GM23248 (cell line): Measurements from ENCODE around the gene CXCR2. TPM values are rescaled to one million over a fixed set of nuclear protein-coding genes. Genes with fewer than 3 reads are reported as not detected.

Experiments used
- DNase-seq: peaks from one replicate; pipeline ENCODE4 v3.0.0-alpha.2; 2015
- H2AFZ ChIP-seq: fragments of 200-600 bp; sonication (generic); 2 replicates; pipeline ENCODE4 v1.6.1; 2016; ENCODE audit warnings: antibody characterized with exemption
- H3F3A ChIP-seq: fragments of 200-600 bp; sonication (generic); 2 replicates; pipeline ENCODE4 v1.6.1; 2016; ENCODE audit warnings: mild to moderate bottlenecking, antibody characterized with exemption, mixed run types; ENCODE audit not compliant: insufficient read depth
- H3K27ac ChIP-seq: fragments of 200-600 bp; sonication (generic); 2 replicates; pipeline ENCODE4 v1.5.1; 2016; ENCODE audit warnings: mild to moderate bottlenecking
- H3K27me3 ChIP-seq: fragments of 200-600 bp; sonication (generic); replicated peaks from 2 replicates; pipeline ENCODE4 v1.6.1; 2016; ENCODE audit warnings: mild to moderate bottlenecking; ENCODE audit not compliant: insufficient read depth
- H3K36me3 ChIP-seq: fragments of 200-600 bp; sonication (generic); 2 replicates; pipeline ENCODE4 v1.6.1; 2016; ENCODE audit warnings: low read depth, mild to moderate bottlenecking
- H3K4me1 ChIP-seq: fragments of 200-600 bp; sonication (generic); 2 replicates; pipeline ENCODE4 v1.6.1; 2016; ENCODE audit warnings: mild to moderate bottlenecking; ENCODE audit not compliant: insufficient read depth
- H3K4me2 ChIP-seq: fragments of 200-600 bp; sonication (generic); one replicate; pipeline ENCODE4 v1.6.1; 2016; ENCODE audit warnings: mild to moderate bottlenecking; ENCODE audit not compliant: unreplicated experiment
- H3K4me3 ChIP-seq: fragments of 200-600 bp; sonication (generic); 2 replicates; pipeline ENCODE4 v1.5.1; 2016; ENCODE audit warnings: mild to moderate bottlenecking
- H3K79me2 ChIP-seq: fragments of 200-600 bp; sonication (generic); 2 replicates; pipeline ENCODE4 v1.6.1; 2016; ENCODE audit warnings: mild to moderate bottlenecking; ENCODE audit not compliant: insufficient read depth
- H3K9ac ChIP-seq: fragments of 200-600 bp; sonication (generic); 2 replicates; pipeline ENCODE4 v1.6.1; 2016; ENCODE audit warnings: mild to moderate bottlenecking
- H3K9me2 ChIP-seq: fragments of 200-600 bp; sonication (generic); 2 replicates; pipeline ENCODE4 v1.6.1; 2016; ENCODE audit warnings: mixed run types, mild to moderate bottlenecking, moderate library complexity; ENCODE audit not compliant: insufficient read depth
- H3K9me3 ChIP-seq: fragments of 200-600 bp; sonication (generic); one replicate; pipeline ENCODE4 v1.6.1; 2017; ENCODE audit warnings: low read depth
- H4K20me1 ChIP-seq: fragments of 200-600 bp; sonication (generic); 2 replicates; pipeline ENCODE4 v1.6.0; 2016; ENCODE audit not compliant: insufficient read depth
- EZH2 ChIP-seq: fragments of 200-600 bp; sonication (generic); IDR thresholded peaks from 2 replicates; pipeline ENCODE4 v1.6.1; 2018; ENCODE audit warnings: antibody characterized with exemption, mild to moderate bottlenecking; ENCODE audit not compliant: insufficient read depth, poor library complexity, severe bottlenecking
- EZH2phosphoT487 ChIP-seq: fragments of 200-600 bp; sonication (generic); IDR thresholded peaks from 2 replicates; pipeline ENCODE4 v1.6.1; 2018; ENCODE audit warnings: antibody characterized with exemption, moderate library complexity, mild to moderate bottlenecking, low read depth; ENCODE audit not compliant: insufficient read depth
- WGBS, 2 experiments: methylation state at CpG; one replicate each; pipeline ENCODE4 v1.1.6; 2015 to 2017; ENCODE audit warnings: low lambda C conversion rate in 2 of 2, low coverage in 1 of 2; ENCODE audit errors: missing lambda C conversion rate in 2 of 2; 5-methylcytosine and 5-hydroxymethylcytosine counted together
- in situ Hi-C: fragments of 300-500 bp; cut with MboI; formaldehyde crosslinking; loops from 2 replicates; pipeline ENCODE4 v1.15.0; 2020
- polyA plus RNA-seq: library from polyadenylated mRNA; unstranded; fragments of >200 nt; fragmentation: Nextera tagmentation; extraction: Ambion mirVana; gene quantifications from 2 replicates; pipeline ENCODE4 v1.2.1, GENCODE V29; 2016
- total RNA-seq: library from RNA; depleted of rRNA; stranded (reverse); fragments of >200 nt; shearing (Covaris generic); gene quantifications from 2 replicates; pipeline ENCODE4 v1.2.3, GENCODE V29; 2014

CXCR2 gene
- total and polyA plus RNA-seq, 2 experiments from 2014 or later, result not detected

DNA sequence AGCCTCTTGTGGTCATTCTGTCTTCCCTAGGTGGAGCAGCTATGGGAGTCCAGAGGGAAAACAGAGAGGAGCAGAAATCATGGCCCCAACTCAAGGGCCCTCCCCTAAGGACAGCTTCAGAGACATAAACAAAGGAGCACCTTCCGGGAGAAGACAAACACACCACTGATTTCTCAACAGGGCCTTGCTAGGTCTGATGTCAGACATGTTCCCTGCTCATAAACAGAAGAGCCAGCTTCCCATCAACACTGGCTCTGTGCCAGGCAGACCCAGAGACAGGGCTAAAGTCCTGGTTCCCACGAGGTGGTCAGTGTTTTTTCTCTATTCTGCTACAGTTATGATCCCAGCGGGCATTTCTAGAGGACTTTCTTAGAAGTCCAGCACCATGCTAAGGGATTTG is 19.3 kb downstream of the CXCR2 start:
- peaks cover 61% of the 10 kb centered on the region for H3K27me3 ChIP-seq
- H3K4me2 ChIP-seq, result no peak overlapping the region
- H3K4me3 ChIP-seq, result no peak overlapping the region
- no peaks in the 10 kb centered on the region for H3K36me3 ChIP-seq
- H2AFZ ChIP-seq, result no peak overlapping the region
- H3F3A ChIP-seq, result no peaks in the 10 kb centered on the region
- no peak overlapping the region for H3K27ac ChIP-seq
- H3K9me2 ChIP-seq, result no peaks in the 10 kb centered on the region
- DNase-seq, result no peak
- 45 to 47% methylated on average over 3 of the region's 3 CpGs for WGBS, 2 experiments
- H3K79me2 ChIP-seq, result no peaks in the 10 kb centered on the region
- H3K9ac ChIP-seq, result no peak overlapping the region
- no peaks in the 10 kb centered on the region for H3K4me1 ChIP-seq
- TF ChIP-seq EZH2 (no peak), EZH2phosphoT487 (no peak)
- no peaks in the 10 kb centered on the region for H3K9me3 ChIP-seq
- H4K20me1 ChIP-seq, result no peaks in the 10 kb centered on the region
- in situ Hi-C loops, result no loop called here

DNA sequence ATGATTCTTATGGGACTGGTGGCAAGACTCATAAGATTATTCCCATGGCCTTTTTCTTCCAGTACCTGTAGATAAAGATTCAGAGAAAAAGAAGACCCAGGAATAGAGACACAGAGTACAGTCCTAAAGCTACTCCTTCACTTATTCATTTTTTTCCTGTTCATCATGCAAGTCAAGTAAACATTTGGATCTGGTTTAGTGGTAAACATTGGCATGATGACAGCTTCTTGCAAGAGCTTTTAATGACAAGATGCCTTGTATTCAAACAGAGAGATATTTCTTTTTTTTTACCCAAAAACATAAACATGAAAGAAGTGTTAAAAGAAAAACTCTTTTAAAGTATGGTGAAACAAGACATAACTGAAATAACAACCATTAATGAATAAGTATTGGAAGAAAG is 20.2 kb downstream of the CXCR2 start:
- no peaks in the 10 kb centered on the region for H3K36me3 ChIP-seq
- H3K4me2 ChIP-seq, result no peak overlapping the region
- H3K9ac ChIP-seq, result no peak overlapping the region
- no peak for TF ChIP-seq EZH2
- TF ChIP-seq EZH2phosphoT487, result no peak
- H3K9me2 ChIP-seq, result no peaks in the 10 kb centered on the region
- no peak overlapping the region for H3K27ac ChIP-seq
- no peak overlapping the region for H2AFZ ChIP-seq
- no peaks in the 10 kb centered on the region for H3K4me1 ChIP-seq
- no peak overlapping the region for H3K4me3 ChIP-seq
- H3K79me2 ChIP-seq, result no peaks in the 10 kb centered on the region
- H3K9me3 ChIP-seq, result no peaks in the 10 kb centered on the region
- H3K27me3 ChIP-seq, result peaks cover 59% of the 10 kb centered on the region
- no peak for DNase-seq
- no peaks in the 10 kb centered on the region for H4K20me1 ChIP-seq
- in situ Hi-C loops, result no loop called here
- H3F3A ChIP-seq, result no peaks in the 10 kb centered on the region

DNA sequence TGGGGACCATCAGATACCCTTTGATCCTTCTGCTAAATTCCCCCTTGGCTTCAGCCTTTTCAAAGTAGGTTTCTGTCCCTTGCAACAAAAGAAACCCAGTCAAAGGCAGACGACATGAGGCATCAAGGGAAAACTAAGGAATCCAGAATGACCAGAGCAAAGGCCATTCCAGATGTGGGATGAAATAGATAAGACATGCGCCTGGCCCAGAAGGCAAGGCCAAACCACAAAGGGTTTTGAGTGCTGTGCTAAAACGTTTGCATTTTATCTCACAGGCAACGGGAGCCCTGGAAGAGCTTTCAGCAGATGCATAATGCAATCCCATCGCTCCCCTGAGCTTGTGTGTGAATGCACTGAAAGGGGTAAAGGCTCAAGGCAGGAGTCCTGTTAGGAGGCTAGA is 23.3 kb downstream of the CXCR2 start:
- Histone ChIP-seq H4K20me1 (no peaks in the 10 kb centered on the region), H2AFZ (no peak overlapping the region), H3K4me2 (no peak overlapping the region), H3K9ac (no peak overlapping the region), H3F3A (no peaks in the 10 kb centered on the region), H3K4me1 (no peaks in the 10 kb centered on the region), H3K9me3 (no peaks in the 10 kb centered on the region), H3K4me3 (no peak overlapping the region), H3K36me3 (no peaks in the 10 kb centered on the region), H3K9me2 (no peaks in the 10 kb centered on the region), H3K27me3 (peaks cover 65% of the 10 kb centered on the region), H3K79me2 (no peaks in the 10 kb centered on the region), H3K27ac (no peak overlapping the region)
- in situ Hi-C loops, result no loop called here
- no peak for TF ChIP-seq EZH2
- TF ChIP-seq EZH2phosphoT487, result no peak
- no peak for DNase-seq
- 48 to 49% methylated on average over 5 of the region's 5 CpGs for WGBS, 2 experiments

DNA sequence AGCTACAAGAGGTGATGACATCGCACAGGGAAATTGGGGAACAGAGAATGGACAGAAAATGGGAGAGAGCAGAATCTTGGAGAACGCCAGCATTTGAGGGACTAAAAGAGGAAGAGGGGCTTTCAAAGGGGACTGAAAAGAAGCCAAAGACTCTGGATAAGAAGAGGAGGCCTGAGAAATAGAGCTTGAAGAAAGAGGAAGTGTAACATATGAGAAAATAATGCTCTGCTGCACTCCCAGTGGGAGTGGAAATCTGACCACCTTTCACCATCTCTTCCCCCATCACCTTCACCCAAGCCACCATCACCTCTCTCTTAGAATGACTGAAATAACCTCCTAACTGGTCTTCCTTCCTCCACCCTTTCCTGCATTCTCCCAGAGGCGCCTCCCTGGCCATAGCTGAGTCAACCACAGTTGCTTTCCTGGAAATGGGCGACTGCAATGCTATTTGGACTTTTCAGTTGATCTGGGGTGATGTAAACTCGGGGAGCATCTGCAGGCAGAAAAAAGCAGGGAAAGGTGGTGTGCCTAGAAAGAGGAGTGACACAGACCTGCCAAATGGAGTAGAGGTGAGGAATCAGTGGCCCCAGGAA is 24.1 kb downstream of the CXCR2 start:
- no peak overlapping the region for H2AFZ ChIP-seq
- no peaks in the 10 kb centered on the region for H3K9me3 ChIP-seq
- in situ Hi-C loops, result no loop called here
- no peak overlapping the region for H3K4me3 ChIP-seq
- H3K27me3 ChIP-seq, result peaks cover 71% of the 10 kb centered on the region
- 45 to 52% methylated on average over 5 of the region's 5 CpGs for WGBS, 2 experiments
- no peak for DNase-seq
- no peak overlapping the region for H3K27ac ChIP-seq
- H3K9me2 ChIP-seq, result no peaks in the 10 kb centered on the region
- no peak overlapping the region for H3K9ac ChIP-seq
- TF ChIP-seq EZH2phosphoT487, result no peak
- no peak for TF ChIP-seq EZH2
- no peak overlapping the region for H3K4me2 ChIP-seq
- no peaks in the 10 kb centered on the region for H3F3A ChIP-seq
- no peaks in the 10 kb centered on the region for H3K4me1 ChIP-seq
- no peaks in the 10 kb centered on the region for H3K79me2 ChIP-seq
- no peaks in the 10 kb centered on the region for H3K36me3 ChIP-seq
- no peaks in the 10 kb centered on the region for H4K20me1 ChIP-seq

DNA sequence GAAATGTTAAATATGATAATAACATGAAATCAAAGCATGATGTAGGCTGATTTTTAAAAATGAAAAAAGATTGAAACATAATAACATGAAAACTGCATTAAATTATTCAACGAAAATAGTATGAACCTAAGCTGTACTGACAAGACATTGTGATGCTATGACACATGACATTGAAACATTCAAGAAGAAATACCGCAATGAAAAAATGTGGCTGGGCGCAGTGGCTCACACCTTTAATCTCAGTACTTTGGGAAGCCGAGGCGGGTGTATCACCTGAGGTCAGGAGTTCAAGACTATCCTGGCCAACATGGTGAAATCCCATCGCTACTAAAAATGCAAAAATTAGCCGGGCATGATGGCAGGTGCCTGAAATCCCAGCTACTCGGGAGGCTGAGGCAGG is 26.3 kb downstream of the CXCR2 start:
- no peak for DNase-seq
- in situ Hi-C loops, result no loop called here
- Histone ChIP-seq H3K79me2 (no peaks in the 10 kb centered on the region), H4K20me1 (no peaks in the 10 kb centered on the region), H3K9me2 (no peaks in the 10 kb centered on the region), H2AFZ (no peak overlapping the region), H3F3A (no peaks in the 10 kb centered on the region), H3K9me3 (no peaks in the 10 kb centered on the region), H3K9ac (no peak overlapping the region), H3K27ac (no peak overlapping the region), H3K4me3 (no peak overlapping the region), H3K4me2 (no peak overlapping the region), H3K4me1 (no peaks in the 10 kb centered on the region), H3K36me3 (no peaks in the 10 kb centered on the region), H3K27me3 (peaks cover 83% of the 10 kb centered on the region)
- 69 to 76% methylated on average over 8 of the region's 8 CpGs for WGBS, 2 experiments
- TF ChIP-seq EZH2 (no peak), EZH2phosphoT487 (no peak)
